ENCODE data around the gene AFF3. TPM values are rescaled to one million over a fixed set of nuclear protein-coding genes. Genes with fewer than 3 reads are reported as not detected.

Gene AFF3
- total and polyA plus RNA-seq, 10 of the 15 experiments (the other 5 are each of a cell fraction or from before 2014, with no cell fraction given), result 0.26 to 5.5 (median 3.0) TPM

DNA sequence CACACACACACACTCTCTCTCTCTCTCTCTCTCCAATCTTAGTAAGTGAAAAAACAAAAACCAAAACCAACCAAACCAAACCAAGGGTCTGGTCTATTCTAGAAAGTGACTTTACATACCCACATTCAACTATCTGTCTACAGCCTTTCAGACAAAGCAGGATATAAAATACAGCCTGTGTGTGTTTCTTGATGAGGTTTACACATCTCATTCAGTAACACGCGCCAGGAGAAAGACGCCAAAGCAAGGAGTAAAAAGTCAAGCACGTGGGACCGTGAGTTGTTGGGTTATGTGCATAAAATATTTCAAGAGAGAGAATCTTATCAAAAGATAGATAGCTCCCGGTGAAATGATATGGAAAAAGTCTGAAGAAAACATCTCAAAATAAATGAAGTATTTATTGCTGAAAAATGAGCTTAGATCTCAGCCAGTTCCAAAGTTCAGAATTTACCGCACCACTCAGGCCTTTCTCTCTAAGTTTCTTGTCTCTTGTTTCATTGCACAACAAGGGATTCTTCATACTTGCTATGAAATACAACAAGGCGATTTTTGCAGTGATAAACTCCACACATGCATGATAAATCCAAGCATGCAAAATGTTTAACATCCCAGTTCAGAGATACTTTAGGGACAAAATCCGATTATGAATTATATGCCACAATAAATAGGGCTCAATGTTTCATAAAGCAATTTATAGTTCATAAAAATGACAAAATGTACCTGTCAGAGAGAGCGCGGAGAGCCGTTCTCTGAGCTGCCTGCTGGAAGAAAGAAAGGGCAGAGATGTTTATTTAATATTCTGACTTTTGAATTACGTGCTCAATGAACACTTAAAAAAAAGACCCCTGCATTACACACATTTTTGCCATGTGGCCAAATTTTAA, 493.2 kb downstream of the AFF3 start:
- 55% methylated on average over 13 of the region's 13 CpGs for WGBS (ENCODE audit: insufficient coverage, insufficient replicate concordance, low lambda C conversion rate, missing lambda C conversion rate)
- ChIA-PET RAD21 (ENCODE audit: unreplicated experiment) (no interaction called here), CTCF (interaction anchor here (0.9 kb wide), 1 partner anchor 91 kb away, joined by 3 read pairs; no protein-coding TSS in a partner anchor), SMC1A (ENCODE audit: uncharacterized antibody, unreplicated experiment) (no interaction called here), POLR2A (no interaction called here)
- TF ChIP-seq SMC3 (IDR thresholded peaks at IDR 0.05; ENCODE audit: borderline replicate concordance, low read length) (no peak), SMAD1 (IDR thresholded peaks at IDR 0.05; ENCODE audit: low read depth, partially characterized antibody) (no peak), IRF3 (IDR thresholded peaks at IDR 0.05) (no peak), SPI1 (IDR thresholded peaks at IDR 0.05; ENCODE audit: borderline replicate concordance, insufficient read depth, low read depth, low read length) (no peak), JUNB (IDR thresholded peaks at IDR 0.05) (no peak), RFX5 (IDR thresholded peaks at IDR 0.05; ENCODE audit: low read depth, low read length) (no peak), ZSCAN29 (IDR thresholded peaks at IDR 0.05) (no peak), SKIL (IDR thresholded peaks at IDR 0.05; ENCODE audit: low read depth, poor library complexity, severe bottlenecking) (no peak), MEF2A (IDR thresholded peaks at IDR 0.05; ENCODE audit: insufficient read depth, low read depth, low read length) (no peak), NFYB (IDR thresholded peaks at IDR 0.05; ENCODE audit: insufficient read depth, low read depth, low read length) (no peak), BCL11A (IDR thresholded peaks at IDR 0.05; ENCODE audit: low read depth, low read length) (no peak), ZBED1 (IDR thresholded peaks at IDR 0.05; ENCODE audit: borderline replicate concordance) (no peak)
- TF ChIP-seq, protein P1, sequence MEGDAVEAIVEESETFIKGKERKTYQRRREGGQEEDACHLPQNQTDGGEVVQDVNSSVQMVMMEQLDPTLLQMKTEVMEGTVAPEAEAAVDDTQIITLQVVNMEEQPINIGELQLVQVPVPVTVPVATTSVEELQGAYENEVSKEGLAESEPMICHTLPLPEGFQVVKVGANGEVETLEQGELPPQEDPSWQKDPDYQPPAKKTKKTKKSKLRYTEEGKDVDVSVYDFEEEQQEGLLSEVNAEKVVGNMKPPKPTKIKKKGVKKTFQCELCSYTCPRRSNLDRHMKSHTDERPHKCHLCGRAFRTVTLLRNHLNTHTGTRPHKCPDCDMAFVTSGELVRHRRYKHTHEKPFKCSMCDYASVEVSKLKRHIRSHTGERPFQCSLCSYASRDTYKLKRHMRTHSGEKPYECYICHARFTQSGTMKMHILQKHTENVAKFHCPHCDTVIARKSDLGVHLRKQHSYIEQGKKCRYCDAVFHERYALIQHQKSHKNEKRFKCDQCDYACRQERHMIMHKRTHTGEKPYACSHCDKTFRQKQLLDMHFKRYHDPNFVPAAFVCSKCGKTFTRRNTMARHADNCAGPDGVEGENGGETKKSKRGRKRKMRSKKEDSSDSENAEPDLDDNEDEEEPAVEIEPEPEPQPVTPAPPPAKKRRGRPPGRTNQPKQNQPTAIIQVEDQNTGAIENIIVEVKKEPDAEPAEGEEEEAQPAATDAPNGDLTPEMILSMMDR (IDR thresholded peaks at IDR 0.05 in 2 of 3, conservative IDR thresholded peaks at IDR 0.05 in 1 of 3; ENCODE audit: control insufficient read depth in 2 of 3, extremely low read depth in 1 of 3, insufficient read depth in 1 of 3, low read depth in 3 of 3, low read length in 3 of 3), result no peak
- H3K9ac ChIP-seq (ENCODE audit: control insufficient read depth, insufficient read depth, low read length), result no peak overlapping the region
- no peak overlapping the region for H3K4me3 ChIP-seq
- H3K79me2 ChIP-seq (ENCODE audit: control insufficient read depth, insufficient read depth, low read length), result no peaks in the 10 kb centered on the region
- intact Hi-C loops (cut with micrococcal nuclease; ENCODE audit: unreplicated experiment) (no loop called here), in situ Hi-C loops (cut with MboI) (no loop called here)
- no peak overlapping the region for H3K4me2 ChIP-seq (ENCODE audit: control insufficient read depth, insufficient read depth)
- DNase-seq (ENCODE audit: low read depth, low spot score) (no peak), ATAC-seq (no peak), FAIRE-seq (no peak)
- no peaks in the 10 kb centered on the region for H3K36me3 ChIP-seq (ENCODE audit: control insufficient read depth in 2 of 2, insufficient read depth in 2 of 2, low read length in 1 of 2)
- H3K9me3 ChIP-seq (replicated peaks; ENCODE audit: control insufficient read depth, insufficient read depth, low read length), result no peaks in the 10 kb centered on the region
- no peaks in the 10 kb centered on the region for H4K20me1 ChIP-seq (ENCODE audit: control insufficient read depth, insufficient read depth)
- H3K27ac ChIP-seq (ENCODE audit: control insufficient read depth, insufficient read depth), result no peak overlapping the region
- BruUV-seq (replicated peaks), result no TSS peak
- H3K4me1 ChIP-seq (ENCODE audit: control insufficient read depth, insufficient read depth, low read length), result no peaks in the 10 kb centered on the region
- H2AFZ ChIP-seq (ENCODE audit: control insufficient read depth, low read depth, low read length), result no peak overlapping the region
- H3K27me3 ChIP-seq (replicated peaks in 1 of 2; ENCODE audit: control insufficient read depth in 2 of 2, insufficient read depth in 2 of 2, low read length in 1 of 2), result no peaks in the 10 kb centered on the region; a peak in 1 of 4 replicates

All from GM12878 (cell line).